Measurements from ENCODE around the gene MPZL3.

Gene MPZL3

GRCh38 chr11:118263695-118264568 is 11.8 kb upstream of the MPZL3 start, which contains the start of gene MPZL2:
Gene MPZL2 (minus strand): TSS chr11:118264297. CDS start chr11:118264153, 144 bp downstream.
- peak; percentile 68 for DNase-seq

- no peak for DNase-seq
Observed at GRCh38 chr11:118263112-118263511, 10.9 kb upstream of the MPZL3 start.

- no peak for DNase-seq
Observed at GRCh38 chr11:118260353-118260752, 8.2 kb upstream of the MPZL3 start.

GRCh38 chr11:118259138-118259537 is 7.0 kb upstream of the MPZL3 start:
- DNase-seq: no peak

- DNase-seq: no peak
Observed at GRCh38 chr11:118258410-118258809, 6.2 kb upstream of the MPZL3 start.

GRCh38 chr11:118252688-118253087 is 523 bp upstream of the MPZL3 start:
- no peak for DNase-seq

- DNase-seq: peak; percentile 23
Observed at GRCh38 chr11:118247041-118247440, 5.1 kb downstream of the MPZL3 start.

- DNase-seq: no peak
Observed at GRCh38 chr11:118245936-118246562, 6.1 kb downstream of the MPZL3 start.

- DNase-seq: no peak
Observed at GRCh38 chr11:118243993-118244762, 8.0 kb downstream of the MPZL3 start.

GRCh38 chr11:118243161-118243560 is 9.0 kb downstream of the MPZL3 start:
- no peak for DNase-seq

- DNase-seq: no peak
Observed at GRCh38 chr11:118241764-118242098, 10.4 kb downstream of the MPZL3 start.

- DNase-seq: peak; percentile 66
Observed at GRCh38 chr11:118240999-118241763, 11.0 kb downstream of the MPZL3 start.

GRCh38 chr11:118239509-118240205 is 12.5 kb downstream of the MPZL3 start:
- no peak for DNase-seq

- DNase-seq: no peak
Observed at GRCh38 chr11:118238929-118239328, 13.2 kb downstream of the MPZL3 start.

GRCh38 chr11:118238421-118238820 is 13.7 kb downstream of the MPZL3 start:
- DNase-seq: no peak

- DNase-seq: no peak
Observed at GRCh38 chr11:118236170-118236569, 16.0 kb downstream of the MPZL3 start.

- no peak for DNase-seq
Observed at GRCh38 chr11:118234833-118235232, 17.3 kb downstream of the MPZL3 start.

- DNase-seq: no peak
Observed at GRCh38 chr11:118233850-118234249, 18.3 kb downstream of the MPZL3 start.

GRCh38 chr11:118233377-118233776 is 18.8 kb downstream of the MPZL3 start:
- DNase-seq: no peak

- peak; percentile 67 for DNase-seq
Observed at GRCh38 chr11:118232659-118233058, 19.5 kb downstream of the MPZL3 start.

GRCh38 chr11:118231461-118231860 is 20.7 kb downstream of the MPZL3 start:
- DNase-seq: no peak

- peak; percentile 74 for DNase-seq
Observed at GRCh38 chr11:118230088-118230487, 22.1 kb downstream of the MPZL3 start.
